HepG2 (cell line): Measurements from ENCODE around the gene MGMT. TPM values are rescaled to one million over a fixed set of nuclear protein-coding genes. Genes with fewer than 3 reads are reported as not detected.

ENCODE experiments used
- ATAC-seq: fragments of 200-7000 bp; cut with Tn5 transposase; 3 replicates; pipeline ENCODE4 v1.9.1; 2020; ENCODE audit warnings: mild to moderate bottlenecking, moderate library complexity
- BruUV-seq: library from RNA; stranded (reverse); fragments of 400-500 nt; replicated peaks from 2 replicates; lab custom pipeline; 2021; lab: Mats Ljungman, UMichigan
- CTCF ChIA-PET: fragments of 300-600 bp; formaldehyde crosslinking; extraction: SDS; loops from one replicate; lab custom pipeline; 2021; ENCODE audit warnings: low total read pairs, inconsistent platforms, low intra/inter-chr PET ratio; lab: Yijun Ruan, JAX
- POLR2A ChIA-PET: fragments of 350-600 bp; sonication (Branson Sonifier 250); formaldehyde crosslinking; loops from one replicate; lab custom pipeline; 2020; ENCODE audit warnings: antibody characterized with exemption, inconsistent platforms; lab: Yijun Ruan, JAX
- DNase-seq: peaks from one replicate; pipeline ENCODE4 v3.0.0-alpha.2; 2015; ENCODE audit warnings: low spot score
- FAIRE-seq: peaks from 3 replicates; lab custom pipeline; 2011; peaks lifted over from hg19 to GRCh38; lab: Jason Lieb, UNC
- H2AFZ ChIP-seq: one replicate; pipeline ENCODE4 v1.6.1; 2011; ENCODE audit warnings: low read length, inconsistent platforms
- H3K27ac ChIP-seq: fragments of 300-600 bp; 3 replicates; pipeline ENCODE4 v1.8.0; 2011; ENCODE audit warnings: mixed run types, mild to moderate bottlenecking, mixed read lengths, low read length, inconsistent platforms; ENCODE audit not compliant: insufficient read depth; ENCODE audit errors: extremely low read length
- H3K27me3 ChIP-seq, 2 experiments: fragments of 200-600 bp in 1 of 2; 2 replicates in 1 of 2; 3 replicates in 1 of 2; pipeline versions ENCODE4 v1.6.0 to v1.8.0; 2011; ENCODE audit warnings: low read length in 2 of 2, mild to moderate bottlenecking in 2 of 2, moderate library complexity in 2 of 2, inconsistent platforms in 1 of 2; ENCODE audit not compliant: insufficient read depth in 2 of 2, control insufficient read depth in 1 of 2
- H3K36me3 ChIP-seq, 2 experiments: fragments of 200-600 bp in 1 of 2; replicated peaks in 1 of 2; 2 replicates in 1 of 2; 3 replicates in 1 of 2; pipeline versions ENCODE4 v1.5.1 to v1.8.0; 2011; ENCODE audit warnings: low read length in 2 of 2, inconsistent platforms in 1 of 2; ENCODE audit not compliant: insufficient read depth in 2 of 2, control insufficient read depth in 1 of 2
- H3K4me1 ChIP-seq: 2 replicates; pipeline ENCODE4 v1.5.1; 2012; ENCODE audit warnings: low read length, inconsistent platforms; ENCODE audit not compliant: insufficient read depth
- H3K4me2 ChIP-seq: 2 replicates; pipeline ENCODE4 v1.6.0; 2011; ENCODE audit warnings: low read depth, low read length, inconsistent platforms
- H3K4me3 ChIP-seq, 3 experiments: fragments of 200-600 bp in 1 of 3; sonication (generic), shearing (Covaris generic) in 1 of 3; replicated peaks in 1 of 3; 2 replicates each; pipeline ENCODE4 v1.5.1; 2011 to 2016; ENCODE audit warnings: low read length in 3 of 3, inconsistent platforms in 2 of 3, low read depth in 2 of 3, mild to moderate bottlenecking in 2 of 3, control low read depth in 1 of 3, mixed read lengths in 1 of 3; ENCODE audit not compliant: insufficient read depth in 1 of 3
- H3K79me2 ChIP-seq: one replicate; pipeline ENCODE4 v1.6.1; 2011; ENCODE audit warnings: low read length, inconsistent platforms; ENCODE audit not compliant: insufficient read depth
- H3K9ac ChIP-seq: 2 replicates; pipeline ENCODE4 v1.6.0; 2011; ENCODE audit warnings: mild to moderate bottlenecking, low read depth, low read length, inconsistent platforms; ENCODE audit not compliant: insufficient read depth
- H3K9me3 ChIP-seq: 2 replicates; pipeline ENCODE4 v1.5.1; 2012; ENCODE audit warnings: mild to moderate bottlenecking, low read length
- H4K20me1 ChIP-seq: 2 replicates; pipeline ENCODE4 v1.6.0; 2011; ENCODE audit warnings: inconsistent platforms, mild to moderate bottlenecking, low read length, moderate library complexity; ENCODE audit not compliant: insufficient read depth
- JUND ChIP-seq: sonication (generic); formaldehyde crosslinking; IDR thresholded peaks from 2 replicates; pipeline ENCODE4 v1.8.0; 2022; ENCODE audit warnings: mild to moderate bottlenecking, missing genetic modification reagents
- SRY ChIP-seq: sonication (generic); formaldehyde crosslinking; IDR thresholded peaks from 2 replicates; pipeline ENCODE4 v1.8.0; 2022; ENCODE audit warnings: mild to moderate bottlenecking, missing genetic modification reagents
- ZKSCAN8 ChIP-seq: IDR thresholded peaks from 2 replicates; pipeline ENCODE4 v1.6.1; 2016; ENCODE audit warnings: borderline replicate concordance, missing genetic modification reagents, missing compliant biosample characterization
- ZNF256 ChIP-seq: sonication (generic); formaldehyde crosslinking; conservative IDR thresholded peaks from 2 replicates; pipeline ENCODE4 v1.4.0; 2020; ENCODE audit warnings: missing genetic modification reagents
- ZNF264 ChIP-seq: sonication (generic); formaldehyde crosslinking; IDR thresholded peaks from 2 replicates; pipeline ENCODE4 v1.4.0; 2020; ENCODE audit warnings: missing genetic modification reagents
- ZNF777 ChIP-seq: sonication (generic); formaldehyde crosslinking; IDR thresholded peaks from 2 replicates; pipeline ENCODE4 v1.4.0; 2020; ENCODE audit warnings: missing genetic modification reagents
- WGBS: methylation state at CpG from one replicate; pipeline ENCODE4 v1.1.6; 2017; ENCODE audit warnings: low lambda C conversion rate; 5-methylcytosine and 5-hydroxymethylcytosine counted together
- in situ Hi-C: cut with HindIII; loops from 2 replicates; pipeline ENCODE4 v1.10.0; 2017; ENCODE audit warnings: low pct_unique_long_range_greater_than_20kb; ENCODE audit not compliant: extremely low pct_ligation_motif_present
- intact Hi-C: fragments of 100-400 bp; cut with micrococcal nuclease; formaldehyde crosslinking; loops from one replicate; pipeline ENCODE4 v1.10.0; 2022; ENCODE audit not compliant: unreplicated experiment
- polyA plus RNA-seq, 8 experiments: library from polyadenylated mRNA; depleted of rRNA in 3 of 8; stranded (reverse) in 7 of 8; unstranded in 1 of 8; fragments of >200 nt; fragmentation: Illumina TruSeq in 4 of 8; extraction: Trizol in 4 of 8; gene quantifications; 2 replicates each; pipeline versions ENCODE4 v1.2.1 to v1.2.3, GENCODE V29; 2011 to 2016; ENCODE audit warnings: low read depth in 4 of 8, missing spikeins in 1 of 8, mixed read lengths in 1 of 8; ENCODE audit not compliant: insufficient read depth in 1 of 8
- total RNA-seq, 5 experiments: library from RNA; depleted of rRNA; stranded (reverse); fragments of >200 nt; fragmentation: Illumina TruSeq; extraction: Trizol; gene quantifications; 2 replicates each; pipeline ENCODE4 v1.2.3, GENCODE V29; 2016; ENCODE audit warnings: low read depth in 1 of 5
- TF ChIP-seq, protein P1 (sequence below): sonication (generic); formaldehyde crosslinking; IDR thresholded peaks from 2 replicates; pipeline ENCODE4 v1.4.0; 2020; ENCODE audit warnings: mild to moderate bottlenecking, missing genetic modification reagents
- TF ChIP-seq, protein P2 (sequence below): sonication (generic); formaldehyde crosslinking; IDR thresholded peaks from 2 replicates; pipeline ENCODE4 v1.4.0; 2020; ENCODE audit warnings: missing genetic modification reagents
- TF ChIP-seq, protein P3 (sequence below): sonication (generic); formaldehyde crosslinking; IDR thresholded peaks from 2 replicates; pipeline ENCODE4 v1.8.1; 2023; ENCODE audit warnings: missing genetic modification reagents, inconsistent platforms, borderline replicate concordance
- TF ChIP-seq, protein P4 (sequence below): IDR thresholded peaks from 2 replicates; pipeline ENCODE4 v1.6.1; 2016; ENCODE audit warnings: missing compliant biosample characterization, missing genetic modification reagents, borderline replicate concordance
- TF ChIP-seq, protein P5 (sequence below): sonication (generic); formaldehyde crosslinking; IDR thresholded peaks from 2 replicates; pipeline ENCODE4 v1.4.0; 2020; ENCODE audit warnings: missing genetic modification reagents, borderline replicate concordance

The MGMT gene
- total and polyA plus RNA-seq, 2 of the 13 experiments (the other 11 are each of a cell fraction or from before 2014, with no cell fraction given) = 12.0 to 19.5 TPM

DNA sequence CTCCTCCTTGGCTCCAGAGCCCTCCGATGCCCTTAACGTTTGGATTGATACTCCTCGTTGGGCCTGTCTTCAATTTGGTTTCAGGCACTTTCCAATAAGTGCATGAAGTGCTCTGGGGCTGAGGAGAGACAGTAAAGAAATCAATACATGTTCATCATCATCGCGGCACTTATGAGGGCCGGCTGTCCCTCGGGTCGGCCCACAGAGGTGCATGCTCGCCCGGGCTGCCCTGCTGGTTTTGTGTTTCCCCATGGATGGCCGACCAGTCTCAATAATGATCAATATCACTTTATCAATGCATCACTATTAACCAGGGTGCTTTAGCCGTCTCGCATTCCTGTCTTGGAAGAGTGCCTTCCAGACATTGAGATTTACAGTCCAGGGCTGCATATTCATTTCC is 342.8 kb downstream of the MGMT start (continued):
- TF ChIP-seq, protein P1, sequence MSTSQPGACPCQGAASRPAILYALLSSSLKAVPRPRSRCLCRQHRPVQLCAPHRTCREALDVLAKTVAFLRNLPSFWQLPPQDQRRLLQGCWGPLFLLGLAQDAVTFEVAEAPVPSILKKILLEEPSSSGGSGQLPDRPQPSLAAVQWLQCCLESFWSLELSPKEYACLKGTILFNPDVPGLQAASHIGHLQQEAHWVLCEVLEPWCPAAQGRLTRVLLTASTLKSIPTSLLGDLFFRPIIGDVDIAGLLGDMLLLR = no peak
- no peak for TF ChIP-seq ZNF256

DNA sequence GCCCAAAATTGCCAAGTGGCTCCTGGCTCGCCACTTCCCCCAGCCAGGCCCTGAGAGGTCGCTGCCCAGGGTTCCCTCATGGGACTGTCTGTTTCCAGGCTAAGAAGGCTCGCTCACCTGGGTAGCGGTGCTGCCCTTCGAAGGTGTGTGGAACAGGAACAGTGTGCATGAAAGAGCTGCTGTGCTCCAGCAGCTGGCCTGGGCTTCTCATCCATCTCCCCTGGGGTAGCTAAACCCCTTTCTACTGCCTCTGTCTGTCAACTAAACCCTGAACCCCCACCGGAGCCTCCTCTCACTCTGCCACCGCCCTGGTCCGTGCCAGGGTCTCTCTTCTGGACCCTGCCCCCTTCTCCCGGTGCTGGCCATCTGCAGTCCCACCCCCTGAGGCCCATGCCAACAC is 344.2 kb downstream of the MGMT start:
- Histone ChIP-seq H3K9me3 (no peaks in the 10 kb centered on the region), H3K27me3 (peaks cover 0 to 5% of the 10 kb centered on the region in 2 experiments; a peak in 1 of 5 replicates), H3K36me3 (no peaks in the 10 kb centered on the region), H3K79me2 (no peaks in the 10 kb centered on the region), H4K20me1 (no peaks in the 10 kb centered on the region), H3K9ac (no peak overlapping the region), H3K4me1 (no peaks in the 10 kb centered on the region), H3K27ac (no peak overlapping the region), H2AFZ (no peak overlapping the region), H3K4me3 (no peak overlapping the region), H3K4me2 (no peak overlapping the region)
- BruUV-seq = no TSS peak
- WGBS = 31% methylated on average over 6 of the region's 9 CpGs
- intact Hi-C loops = no loop called here
- no peak for DNase-seq
- FAIRE-seq = no peak
- POLR2A ChIA-PET = no interaction called here
- no peak for ATAC-seq
- CTCF ChIA-PET = no interaction called here
- TF ChIP-seq, protein P2, sequence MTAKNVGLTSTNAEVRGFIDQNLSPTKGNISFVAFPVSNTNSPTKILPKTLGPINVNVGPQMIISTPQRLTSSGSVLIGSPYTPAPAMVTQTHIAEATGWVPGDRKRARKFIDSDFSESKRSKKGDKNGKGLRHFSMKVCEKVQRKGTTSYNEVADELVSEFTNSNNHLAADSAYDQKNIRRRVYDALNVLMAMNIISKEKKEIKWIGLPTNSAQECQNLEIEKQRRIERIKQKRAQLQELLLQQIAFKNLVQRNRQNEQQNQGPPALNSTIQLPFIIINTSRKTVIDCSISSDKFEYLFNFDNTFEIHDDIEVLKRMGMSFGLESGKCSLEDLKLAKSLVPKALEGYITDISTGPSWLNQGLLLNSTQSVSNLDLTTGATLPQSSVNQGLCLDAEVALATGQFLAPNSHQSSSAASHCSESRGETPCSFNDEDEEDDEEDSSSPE (CRISPR knock-in tag) = no peak
- TF ChIP-seq, protein P3, sequence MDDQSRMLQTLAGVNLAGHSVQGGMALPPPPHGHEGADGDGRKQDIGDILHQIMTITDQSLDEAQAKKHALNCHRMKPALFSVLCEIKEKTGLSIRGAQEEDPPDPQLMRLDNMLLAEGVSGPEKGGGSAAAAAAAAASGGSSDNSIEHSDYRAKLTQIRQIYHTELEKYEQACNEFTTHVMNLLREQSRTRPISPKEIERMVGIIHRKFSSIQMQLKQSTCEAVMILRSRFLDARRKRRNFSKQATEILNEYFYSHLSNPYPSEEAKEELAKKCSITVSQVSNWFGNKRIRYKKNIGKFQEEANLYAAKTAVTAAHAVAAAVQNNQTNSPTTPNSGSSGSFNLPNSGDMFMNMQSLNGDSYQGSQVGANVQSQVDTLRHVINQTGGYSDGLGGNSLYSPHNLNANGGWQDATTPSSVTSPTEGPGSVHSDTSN = no peak
- TF ChIP-seq ZKSCAN8 (CRISPR knock-in tag) (no peak), ZNF264 (CRISPR knock-in tag) (no peak), ZNF777 (CRISPR knock-in tag) (no peak), JUND (CRISPR knock-in tag) (no peak), SRY (no peak)
- TF ChIP-seq, protein P4, sequence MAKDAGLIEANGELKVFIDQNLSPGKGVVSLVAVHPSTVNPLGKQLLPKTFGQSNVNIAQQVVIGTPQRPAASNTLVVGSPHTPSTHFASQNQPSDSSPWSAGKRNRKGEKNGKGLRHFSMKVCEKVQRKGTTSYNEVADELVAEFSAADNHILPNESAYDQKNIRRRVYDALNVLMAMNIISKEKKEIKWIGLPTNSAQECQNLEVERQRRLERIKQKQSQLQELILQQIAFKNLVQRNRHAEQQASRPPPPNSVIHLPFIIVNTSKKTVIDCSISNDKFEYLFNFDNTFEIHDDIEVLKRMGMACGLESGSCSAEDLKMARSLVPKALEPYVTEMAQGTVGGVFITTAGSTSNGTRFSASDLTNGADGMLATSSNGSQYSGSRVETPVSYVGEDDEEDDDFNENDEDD (CRISPR knock-in tag) = no peak
- TF ChIP-seq, protein P5, sequence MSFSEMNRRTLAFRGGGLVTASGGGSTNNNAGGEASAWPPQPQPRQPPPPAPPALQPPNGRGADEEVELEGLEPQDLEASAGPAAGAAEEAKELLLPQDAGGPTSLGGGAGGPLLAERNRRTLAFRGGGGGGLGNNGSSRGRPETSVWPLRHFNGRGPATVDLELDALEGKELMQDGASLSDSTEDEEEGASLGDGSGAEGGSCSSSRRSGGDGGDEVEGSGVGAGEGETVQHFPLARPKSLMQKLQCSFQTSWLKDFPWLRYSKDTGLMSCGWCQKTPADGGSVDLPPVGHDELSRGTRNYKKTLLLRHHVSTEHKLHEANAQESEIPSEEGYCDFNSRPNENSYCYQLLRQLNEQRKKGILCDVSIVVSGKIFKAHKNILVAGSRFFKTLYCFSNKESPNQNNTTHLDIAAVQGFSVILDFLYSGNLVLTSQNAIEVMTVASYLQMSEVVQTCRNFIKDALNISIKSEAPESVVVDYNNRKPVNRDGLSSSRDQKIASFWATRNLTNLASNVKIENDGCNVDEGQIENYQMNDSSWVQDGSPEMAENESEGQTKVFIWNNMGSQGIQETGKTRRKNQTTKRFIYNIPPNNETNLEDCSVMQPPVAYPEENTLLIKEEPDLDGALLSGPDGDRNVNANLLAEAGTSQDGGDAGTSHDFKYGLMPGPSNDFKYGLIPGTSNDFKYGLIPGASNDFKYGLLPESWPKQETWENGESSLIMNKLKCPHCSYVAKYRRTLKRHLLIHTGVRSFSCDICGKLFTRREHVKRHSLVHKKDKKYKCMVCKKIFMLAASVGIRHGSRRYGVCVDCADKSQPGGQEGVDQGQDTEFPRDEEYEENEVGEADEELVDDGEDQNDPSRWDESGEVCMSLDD (CRISPR knock-in tag) = no peak
- in situ Hi-C loops = no loop called here
